NCI-H526 treated with DMSO at 0.1 percent for 48 hours (cell line): ENCODE results near the gene NCS1.

Experiments used
- DNase-seq: peaks from one replicate; lab custom pipeline; 2025; lab: John Stamatoyannopoulos, UW

The NCS1 gene

DNA sequence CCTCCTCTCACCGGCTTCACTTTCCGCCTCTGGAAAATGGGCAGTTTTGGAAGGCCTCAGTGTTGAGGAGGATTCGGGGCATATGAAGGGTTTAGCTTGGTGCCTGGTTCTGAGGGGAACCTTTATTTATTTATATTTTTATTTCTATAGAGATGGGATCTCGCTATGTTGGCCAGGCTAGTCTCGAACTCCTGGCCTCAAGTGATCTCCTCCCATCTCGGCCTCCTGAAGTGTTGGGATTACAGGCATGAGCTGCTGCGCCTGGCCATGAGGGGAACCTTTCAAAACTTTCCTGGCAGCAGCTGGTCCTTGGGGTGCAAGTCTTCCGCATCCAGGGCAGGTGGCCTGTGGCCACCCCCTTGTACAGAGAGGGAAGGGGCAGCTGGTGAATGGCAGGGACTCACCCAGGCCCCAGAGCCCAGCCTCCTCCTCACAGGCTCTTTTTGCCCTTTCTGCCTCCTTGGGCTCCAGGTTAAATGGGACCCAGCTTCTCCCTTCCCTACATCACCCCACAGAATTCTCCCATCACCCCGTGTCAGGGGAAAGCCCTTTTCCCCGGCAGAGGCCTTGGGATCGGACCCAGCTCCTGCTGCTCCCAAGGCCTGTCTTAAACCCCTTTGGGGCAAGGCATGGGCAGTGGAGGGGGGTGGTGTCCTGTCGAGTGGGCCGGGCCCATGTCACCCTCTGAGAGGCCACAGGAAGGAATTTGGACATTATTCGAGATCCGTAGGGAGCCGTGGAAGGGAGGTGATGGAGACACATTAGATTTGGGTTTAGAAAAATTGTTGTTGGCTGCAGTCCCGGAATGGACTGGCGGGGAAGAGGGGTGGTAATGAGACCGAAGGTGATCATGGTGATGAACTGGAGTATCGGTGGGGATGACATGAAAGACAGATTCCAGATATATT is 5.9 kb downstream of the NCS1 start:
- no peak for DNase-seq

DNA sequence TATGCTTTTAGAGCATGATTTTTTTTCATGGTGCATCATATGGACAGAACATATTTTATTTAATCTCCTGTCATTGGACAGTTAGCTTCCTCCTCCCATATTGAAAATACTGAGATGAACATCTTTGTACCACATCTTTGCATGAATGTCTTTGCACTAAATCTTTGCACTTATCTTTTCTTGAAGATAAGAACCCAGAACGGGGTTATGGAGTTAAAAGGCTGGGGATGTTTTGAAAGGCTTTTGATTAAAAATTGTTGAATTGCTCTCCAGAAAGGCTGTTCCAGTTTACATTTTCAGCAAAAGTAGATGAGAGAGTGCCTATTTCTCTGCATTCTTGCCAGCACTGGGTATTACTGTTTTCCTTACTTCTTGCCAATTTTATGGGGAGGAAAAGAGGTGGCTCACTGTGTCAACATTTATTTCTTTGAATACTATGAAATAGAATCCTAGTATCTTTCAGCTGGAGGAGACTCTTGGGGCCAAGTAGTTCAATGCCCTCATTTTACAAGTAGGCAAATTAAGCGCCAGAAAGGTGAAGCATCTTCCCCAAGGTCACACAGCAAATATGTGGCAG is 7.2 kb downstream of the NCS1 start:
- DNase-seq = no peak

DNA sequence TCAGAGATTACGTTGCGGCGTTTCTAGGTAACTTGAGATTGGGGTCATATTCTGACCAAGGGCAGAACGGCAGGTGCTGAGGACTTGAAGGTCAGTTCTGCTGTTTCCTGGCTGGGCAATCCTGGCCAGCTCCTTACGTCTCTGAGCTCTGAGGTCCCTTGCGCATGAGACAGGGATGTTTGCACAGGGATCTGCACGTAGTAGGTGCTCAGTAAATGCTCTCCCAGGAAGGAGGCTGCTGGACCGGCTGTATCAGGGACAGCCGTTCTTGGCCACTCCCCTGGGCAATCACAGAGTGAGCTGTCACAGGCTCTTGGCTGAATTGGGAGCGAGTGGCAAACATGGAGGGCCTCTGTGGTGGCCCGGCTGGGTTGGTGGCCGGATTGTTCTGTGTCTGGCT is 8.3 kb downstream of the NCS1 start:
- DNase-seq = no peak

DNA sequence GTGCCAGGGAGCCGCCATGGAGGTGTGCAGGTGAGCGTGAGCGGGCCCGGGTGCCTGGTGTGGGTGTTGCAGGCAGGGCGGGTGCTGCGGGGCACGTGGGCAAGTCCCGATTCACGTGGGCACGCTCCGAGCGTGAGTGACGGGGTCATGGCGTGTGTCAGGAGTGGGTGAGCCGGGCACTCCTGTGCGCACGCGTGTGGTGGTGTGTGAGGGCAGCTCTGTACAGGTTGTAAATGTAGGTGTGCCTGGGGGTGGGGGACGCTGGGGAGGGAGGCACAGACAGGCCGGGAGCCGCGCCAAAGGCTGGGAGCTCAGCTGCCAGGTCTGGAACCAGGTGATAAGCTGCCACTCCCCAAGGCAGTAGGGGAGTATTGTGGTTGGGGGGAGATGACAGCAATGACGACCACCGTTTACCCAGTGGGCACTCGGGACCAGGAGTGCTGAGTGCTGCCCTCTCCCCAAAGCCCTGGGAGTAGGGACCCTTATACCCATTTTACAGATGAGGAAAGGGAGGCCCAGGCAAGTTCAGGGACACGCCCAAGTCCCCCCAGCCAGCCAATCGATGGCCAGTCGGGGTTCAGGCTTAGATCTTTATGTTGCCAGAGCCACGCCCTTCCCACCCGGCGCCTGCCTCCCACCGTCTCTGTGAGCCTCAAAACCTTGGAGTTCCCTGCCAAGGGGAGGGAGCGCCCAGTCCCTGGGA is 9.6 kb downstream of the NCS1 start:
- no peak for DNase-seq

DNA sequence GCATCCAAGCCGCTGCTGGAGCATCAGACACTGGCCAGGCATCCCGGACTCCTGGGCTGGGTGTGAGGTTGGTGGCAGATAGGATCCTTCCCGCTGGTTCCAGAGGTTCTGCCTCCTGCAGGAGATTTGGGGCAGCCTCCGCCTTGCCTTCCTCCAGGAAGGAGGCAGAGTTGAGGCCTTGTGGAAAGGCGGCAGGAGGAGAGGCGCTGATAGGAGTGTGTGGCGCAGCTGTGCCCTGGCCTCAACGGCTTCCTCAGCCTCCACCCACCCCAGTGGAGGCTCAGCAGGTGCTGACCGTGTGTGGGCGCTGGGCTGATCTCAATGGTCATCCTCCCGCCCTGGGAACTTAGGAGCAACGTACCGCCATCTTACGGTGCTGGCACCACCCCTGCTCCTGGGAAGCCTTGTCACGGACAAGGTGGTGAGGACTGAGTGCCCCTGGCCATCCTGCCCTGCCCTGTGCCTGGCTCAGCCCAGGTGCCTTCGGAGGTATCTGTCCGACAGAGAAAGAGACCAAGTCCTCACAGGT is 10.2 kb downstream of the NCS1 start:
- no peak for DNase-seq

DNA sequence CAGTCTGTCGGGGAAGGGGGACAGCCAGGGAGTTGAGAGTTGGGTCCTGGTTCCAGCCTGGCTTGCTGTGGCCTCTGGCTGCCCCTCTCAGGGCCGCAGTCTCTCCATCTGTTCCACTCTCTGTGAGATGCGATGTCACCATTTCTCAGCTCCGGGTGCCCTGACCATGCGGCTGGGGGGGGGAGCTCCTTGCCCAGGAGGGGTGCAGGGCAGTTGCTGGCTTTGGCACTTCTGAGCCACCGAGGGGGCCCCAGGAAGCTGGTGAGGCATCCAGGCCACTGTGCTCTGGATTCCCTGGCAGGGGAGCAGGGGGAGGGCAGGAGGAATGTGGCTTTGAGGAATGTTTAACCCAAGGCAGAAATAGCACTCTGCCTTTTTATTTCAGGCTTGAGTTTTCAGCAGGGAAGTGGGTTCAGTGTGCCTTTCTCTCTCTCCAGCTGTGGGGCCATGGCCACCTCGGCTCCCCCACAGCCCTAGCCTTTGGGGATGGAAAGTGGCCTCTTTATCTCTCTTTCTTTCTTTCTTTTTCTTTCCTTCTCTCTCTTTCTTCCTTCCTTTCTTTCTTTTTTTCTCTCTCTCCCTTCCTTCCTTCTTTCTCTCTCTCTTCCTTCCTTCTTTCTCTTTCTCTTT is 11.0 kb downstream of the NCS1 start:
- DNase-seq = no peak

DNA sequence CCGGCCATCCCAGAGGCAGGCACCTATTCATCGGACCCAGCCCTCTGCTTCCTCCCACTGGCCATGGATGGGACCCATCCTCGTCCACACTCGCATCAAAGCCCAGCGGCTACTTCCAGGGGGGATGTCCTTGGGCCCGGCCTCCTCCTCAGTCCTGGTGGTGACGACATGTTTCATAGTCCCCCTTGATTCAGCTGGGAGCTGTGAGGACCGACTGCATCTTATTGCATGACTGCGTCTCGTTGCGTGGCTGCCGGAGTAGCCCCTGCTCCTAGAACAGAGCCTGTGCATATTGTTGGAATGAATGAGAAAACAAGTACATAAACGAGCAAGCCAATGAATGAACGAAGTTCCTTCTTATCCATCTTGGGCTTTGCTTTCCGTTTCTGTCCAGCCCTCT is 12.8 kb downstream of the NCS1 start:
- no peak for DNase-seq

DNA sequence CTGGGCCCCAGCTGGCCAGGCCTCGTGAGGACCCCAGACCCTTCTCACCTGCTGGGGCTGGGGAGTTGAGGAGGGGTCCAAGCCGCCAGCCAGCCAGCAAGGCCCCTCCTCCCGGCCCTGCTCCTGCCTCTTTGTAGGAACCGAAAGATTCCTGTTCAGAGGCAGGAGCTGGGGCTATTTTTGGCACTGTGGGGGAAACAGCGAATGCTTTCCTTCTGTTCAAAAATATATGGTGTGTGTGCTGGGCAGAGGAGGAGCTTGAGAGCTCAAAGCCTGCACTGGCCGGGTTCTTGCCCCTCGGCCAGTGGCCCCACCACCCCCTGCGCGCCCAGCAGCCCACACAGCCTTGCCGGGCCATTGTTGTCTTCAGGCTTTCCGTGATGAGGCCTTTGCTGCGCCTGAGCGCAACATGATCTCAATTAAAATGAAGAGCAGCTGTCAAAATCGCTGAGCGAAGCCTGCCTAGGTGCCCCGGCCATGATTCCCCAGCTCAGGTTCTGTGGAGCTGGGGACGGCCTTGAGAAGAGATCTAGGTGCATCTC is 13.4 kb downstream of the NCS1 start:
- no peak for DNase-seq

DNA sequence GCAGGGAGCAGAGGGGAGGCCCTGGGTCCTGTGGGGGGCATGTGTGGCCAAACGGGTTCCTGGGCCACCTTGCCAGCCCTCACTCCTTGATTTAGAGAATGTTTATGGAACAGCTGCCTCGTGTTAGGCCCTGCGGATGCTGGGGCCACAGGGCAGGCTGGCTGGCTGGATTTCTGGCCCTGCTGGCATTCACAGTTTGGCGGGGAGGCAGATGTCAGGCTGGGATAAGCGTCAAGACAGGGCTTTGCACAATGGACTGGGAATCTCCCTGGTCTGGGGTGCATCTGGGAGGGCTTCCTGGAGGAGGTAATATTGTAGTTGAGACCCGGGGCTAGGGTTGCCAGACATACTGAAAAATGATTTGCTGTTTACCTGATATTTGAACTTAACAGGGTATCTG is 13.8 kb downstream of the NCS1 start:
- DNase-seq = no peak

DNA sequence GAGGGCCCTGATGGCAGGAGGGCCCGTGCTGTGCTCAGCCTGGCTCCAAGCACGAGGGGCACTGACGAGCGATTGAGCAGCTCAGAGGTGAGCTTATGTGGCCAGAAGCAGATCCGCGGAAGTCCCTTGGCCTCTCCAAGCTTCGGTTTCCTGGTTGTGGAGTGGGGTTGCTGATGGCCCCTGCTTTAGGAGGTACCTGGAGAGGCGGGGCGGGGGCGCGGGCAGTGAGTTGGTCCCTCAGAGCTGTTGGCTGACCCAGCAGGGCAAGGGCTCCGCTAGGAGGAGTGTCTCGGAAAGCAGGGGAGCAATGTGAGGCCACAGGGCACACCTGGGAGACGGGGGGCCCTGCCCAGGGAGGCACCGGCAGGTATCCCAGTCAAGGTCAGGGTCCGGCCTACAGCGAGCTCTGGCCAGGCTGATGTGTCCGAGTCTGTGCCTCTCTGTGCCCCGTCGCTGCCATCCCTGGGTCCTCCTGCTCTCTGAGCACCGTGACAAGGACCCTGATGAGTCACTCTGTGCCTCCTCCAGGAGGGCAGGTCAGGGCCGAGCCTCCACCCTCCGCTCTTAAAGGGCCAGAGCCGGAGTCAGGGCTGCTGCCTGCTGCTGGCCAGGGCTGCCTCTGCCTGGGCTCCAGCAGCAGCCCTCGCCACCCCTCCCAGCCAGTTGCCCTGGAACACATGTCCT is 14.8 kb downstream of the NCS1 start:
- no peak for DNase-seq

DNA sequence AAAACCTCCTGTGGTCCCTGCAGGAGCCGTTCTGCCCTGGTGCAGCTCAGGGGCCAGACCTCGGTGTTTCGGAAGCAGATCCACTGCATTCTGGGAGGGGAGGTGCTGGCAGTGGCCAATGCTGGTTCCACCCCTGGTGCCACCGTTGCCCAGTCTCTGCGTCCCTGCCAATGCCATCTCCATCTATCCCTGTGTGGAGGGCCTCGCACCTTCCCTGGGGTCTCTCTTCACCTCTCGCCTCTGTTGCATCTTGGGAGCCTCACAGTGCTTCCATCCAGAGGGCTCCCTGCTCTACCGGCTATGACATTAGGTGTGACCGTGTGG is 15.3 kb downstream of the NCS1 start:
- DNase-seq = no peak

DNA sequence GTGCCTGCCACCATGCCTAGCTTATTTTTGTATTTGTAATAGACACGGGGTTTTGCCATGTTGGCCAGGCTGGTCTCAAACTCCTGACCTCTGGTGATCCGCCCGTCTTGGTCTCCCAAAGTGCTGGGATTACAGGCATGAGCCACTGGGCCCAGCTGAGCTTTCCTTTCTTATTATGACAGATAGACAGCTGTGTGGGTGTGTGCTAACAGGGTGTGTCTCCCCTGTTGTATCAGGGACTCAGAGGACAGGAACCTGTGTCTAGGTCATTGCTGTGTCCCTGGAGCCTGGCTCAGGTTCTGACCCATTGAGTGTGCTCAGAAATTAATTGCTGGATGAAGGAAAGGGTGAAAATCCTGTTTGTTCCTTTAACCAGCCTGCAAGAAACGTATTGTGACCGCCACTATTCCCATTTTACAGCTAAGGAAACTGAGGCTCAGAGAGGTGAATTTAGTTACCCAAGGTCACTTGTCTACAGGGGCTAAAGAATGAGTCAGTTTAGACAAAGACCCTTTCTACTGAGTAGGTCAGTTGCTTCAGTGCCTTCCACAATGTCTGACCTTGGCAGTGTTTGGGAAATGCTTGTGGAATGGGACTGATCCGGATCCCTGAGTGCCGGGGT is 16.8 kb downstream of the NCS1 start:
- no peak for DNase-seq

DNA sequence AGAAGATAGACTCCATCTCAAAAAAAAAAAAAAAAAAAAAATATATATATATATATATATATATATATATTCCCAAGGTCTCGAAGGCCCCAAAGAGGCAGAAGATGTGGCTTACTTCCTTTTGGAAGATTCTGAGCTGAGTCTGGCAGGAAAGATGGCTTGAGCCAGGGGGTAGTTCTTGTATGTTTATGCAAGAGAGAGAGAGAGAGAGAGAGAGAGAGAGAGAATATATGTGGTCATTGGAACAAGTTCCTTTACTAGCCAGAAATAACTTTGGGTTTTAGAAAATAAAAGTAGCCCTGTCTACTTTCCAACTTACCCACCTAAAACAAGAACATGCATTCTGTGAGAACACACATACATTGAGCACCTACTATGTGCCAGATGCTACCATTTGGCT is 17.6 kb downstream of the NCS1 start:
- no peak for DNase-seq

DNA sequence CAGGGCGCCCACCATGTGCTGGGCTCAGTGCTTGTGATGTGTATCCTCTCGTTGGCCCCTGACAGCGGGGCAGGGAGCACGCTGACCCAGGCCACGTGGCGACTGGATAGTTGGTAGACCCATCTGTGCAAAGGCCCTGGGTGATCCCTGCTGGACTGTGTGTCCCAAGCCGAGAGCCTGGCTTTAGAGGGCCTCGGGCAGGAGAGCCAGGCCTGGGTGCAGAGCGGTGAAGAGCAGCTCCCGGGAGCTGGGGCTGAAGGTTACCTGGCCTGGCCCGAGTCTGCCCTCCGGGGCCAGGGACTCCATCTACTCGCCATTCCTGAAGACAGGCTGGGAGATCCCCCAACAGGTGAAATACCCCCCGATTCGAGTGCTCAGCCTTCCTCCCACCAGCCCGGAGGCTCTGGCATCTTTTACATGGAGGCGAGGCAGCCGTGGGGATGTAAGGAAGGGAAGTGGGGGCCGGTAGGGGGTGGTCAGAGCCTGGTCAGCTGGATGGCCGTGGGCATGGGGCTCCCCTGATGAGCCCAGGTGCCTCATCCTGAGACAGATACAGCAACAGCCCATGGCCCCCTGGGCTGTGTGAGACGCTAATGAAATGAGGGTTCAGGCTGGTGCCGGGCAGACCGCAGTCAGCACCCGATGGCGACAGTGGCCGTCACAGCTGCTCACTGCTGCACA is 19.0 kb downstream of the NCS1 start:
- no peak for DNase-seq

DNA sequence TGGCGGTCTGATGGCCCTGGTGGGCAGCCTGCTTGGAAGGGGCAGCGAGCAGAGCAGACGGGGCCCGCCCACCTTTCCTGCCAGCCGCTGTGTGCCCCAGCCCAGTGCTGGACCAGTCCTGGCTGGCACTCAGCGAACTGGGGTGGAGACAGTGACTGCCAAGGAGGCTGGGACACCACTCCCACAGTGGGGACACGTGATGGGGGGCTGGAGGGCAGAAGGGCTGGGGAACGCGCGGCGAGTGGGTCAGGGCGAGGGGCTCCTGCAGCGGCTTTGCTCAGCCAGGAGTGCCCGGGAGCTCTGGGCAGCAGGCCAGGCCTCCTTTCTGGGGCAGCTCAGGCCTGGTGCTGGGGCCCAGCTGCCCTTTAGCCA is 19.5 kb downstream of the NCS1 start:
- no peak for DNase-seq

DNA sequence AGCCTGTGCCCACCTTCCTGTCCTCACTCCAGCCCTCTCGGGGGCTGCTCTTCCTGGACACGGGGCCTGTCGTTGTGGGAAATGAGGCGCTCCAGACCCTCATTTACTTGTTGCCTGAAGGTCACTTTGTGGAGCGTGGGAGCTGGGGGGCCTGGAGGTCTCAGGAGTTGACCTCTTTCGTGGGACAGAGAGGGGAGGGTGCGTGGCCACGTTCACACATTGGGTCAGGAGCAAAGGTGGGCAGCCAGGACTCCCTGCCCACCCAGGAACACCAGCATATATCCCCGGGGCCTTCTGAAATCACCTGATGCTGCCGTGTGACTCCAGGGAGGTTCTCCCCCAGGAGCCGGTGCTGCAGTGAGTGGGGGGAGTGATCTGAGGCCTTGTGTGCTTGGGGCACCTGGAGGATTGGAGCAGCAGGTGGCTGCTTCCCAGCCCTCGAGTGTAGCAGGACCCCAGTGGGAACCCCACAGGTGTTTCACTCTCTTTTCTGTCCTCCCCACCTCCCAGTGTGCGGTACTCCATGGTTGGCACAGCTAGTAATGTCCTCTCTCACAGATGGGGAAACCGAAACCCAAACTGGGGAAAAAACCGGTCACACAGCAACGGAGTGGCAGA is 20.3 kb downstream of the NCS1 start:
- no peak for DNase-seq

DNA sequence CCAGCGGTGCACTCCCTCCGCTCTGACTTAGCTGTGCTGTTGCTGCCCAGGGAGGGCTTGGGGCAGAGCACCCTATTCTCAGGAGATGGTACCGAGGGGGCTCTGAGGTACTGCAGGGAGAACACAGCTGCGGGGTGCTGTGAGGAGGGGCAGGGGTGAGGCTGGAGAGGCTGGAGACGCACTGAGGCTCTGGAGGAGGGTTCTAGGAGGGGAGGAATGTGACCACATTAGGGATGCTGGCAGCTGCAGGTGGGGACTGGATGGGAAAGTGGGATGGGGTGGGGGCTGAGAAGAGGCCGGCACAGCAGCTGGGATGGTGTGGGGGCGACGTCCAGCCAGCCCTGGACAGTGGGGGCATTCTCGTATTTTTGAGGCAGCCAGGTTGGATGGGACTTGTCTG is 20.9 kb downstream of the NCS1 start:
- no peak for DNase-seq

DNA sequence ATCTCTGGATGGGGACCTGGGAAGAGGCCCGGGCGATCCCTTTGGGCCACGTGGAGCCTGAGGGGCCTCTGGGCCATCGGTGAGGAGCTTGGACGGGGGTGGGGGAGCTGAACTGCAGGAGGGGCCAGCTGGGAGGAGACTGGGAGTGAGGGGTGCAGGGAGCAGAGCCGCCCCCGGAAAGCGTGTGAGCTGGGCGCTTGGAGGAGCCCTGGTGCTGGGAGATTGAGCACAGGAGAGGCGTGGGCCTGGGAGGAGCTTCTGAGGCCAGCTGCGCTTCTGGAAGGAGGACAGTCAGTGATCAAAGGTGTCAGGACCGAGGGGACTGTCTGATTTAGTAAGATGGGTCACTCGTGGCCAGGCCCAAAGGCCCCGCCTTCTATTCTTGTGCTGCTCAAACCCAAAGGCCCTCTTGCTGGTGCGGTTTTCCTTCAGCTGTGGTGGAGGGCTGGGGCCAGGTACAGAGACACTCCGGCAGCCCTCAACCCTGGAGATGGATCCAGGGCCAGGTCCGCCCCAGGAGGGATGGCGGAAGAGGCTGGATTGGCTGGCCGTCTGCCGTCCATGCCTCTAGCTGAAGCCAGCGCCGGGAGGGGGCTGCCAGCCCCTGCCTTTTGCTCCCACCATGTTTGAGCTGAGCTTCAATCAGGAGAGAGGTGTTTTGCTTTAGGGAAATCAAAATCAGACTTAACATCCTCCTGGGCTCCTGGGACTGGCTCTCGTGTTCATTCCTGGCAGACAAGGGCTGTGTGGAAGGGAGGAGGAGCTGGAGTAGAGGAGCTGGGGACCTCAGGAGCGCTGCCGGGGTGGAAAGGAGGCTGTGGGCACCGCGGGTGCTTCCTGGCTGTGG is 21.6 kb downstream of the NCS1 start:
- DNase-seq = no peak

DNA sequence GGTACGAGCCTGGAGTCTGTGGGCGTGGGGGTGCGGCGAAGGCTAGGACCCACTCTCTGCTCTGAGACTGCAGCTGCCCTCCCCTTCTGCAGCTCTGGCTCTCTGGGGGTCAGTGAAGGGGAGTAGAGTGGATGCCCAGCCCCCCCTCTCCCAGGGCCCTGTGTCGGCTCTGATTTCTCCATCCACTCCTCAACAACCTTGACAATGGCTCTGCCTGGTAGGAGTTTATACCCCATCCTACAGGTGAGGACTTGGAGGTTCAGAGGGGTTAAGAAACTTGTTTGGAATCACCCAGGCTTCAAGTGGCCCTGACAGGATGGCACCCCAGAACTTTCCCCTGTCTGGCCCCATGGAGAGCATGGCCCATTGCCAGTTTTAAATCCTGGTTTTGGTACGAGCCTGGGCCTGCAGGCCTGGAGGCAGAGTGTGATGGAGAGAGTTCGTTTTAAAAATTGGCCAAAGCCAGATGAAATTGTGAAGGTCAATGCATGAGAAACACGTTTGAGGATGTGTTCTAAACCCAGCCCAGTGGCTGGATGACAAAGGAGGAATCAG is 22.3 kb downstream of the NCS1 start:
- DNase-seq = no peak
